GM21825 (cell line): ENCODE measurements around the gene NOXA1.
"Not testable (repeated sequence)": the region's sequence is repeated elsewhere in the genome, so short reads cannot be mapped to it uniquely, and the experiment has no call there.

Experiments
- ATAC-seq: cut with Tn5 transposase; IDR thresholded peaks from one replicate; pipeline ENCODE4 v1.9.1; 2021; ENCODE audit warnings: mild to moderate bottlenecking, moderate library complexity; ENCODE audit not compliant: unreplicated experiment

Gene NOXA1

GRCh38 chr9:137404961-137405567 is 18.1 kb upstream of the NOXA1 start:
- no peak for ATAC-seq

- ATAC-seq = no peak
Measured at GRCh38 chr9:137405677-137406081, 17.5 kb upstream of the NOXA1 start.

GRCh38 chr9:137406085-137406760 is 17.0 kb upstream of the NOXA1 start:
- no peak for ATAC-seq

GRCh38 chr9:137406876-137407589 is 16.2 kb upstream of the NOXA1 start:
- ATAC-seq = no peak

- no peak for ATAC-seq
Measured at GRCh38 chr9:137407590-137408300, 15.4 kb upstream of the NOXA1 start.

GRCh38 chr9:137408651-137409405 is 14.4 kb upstream of the NOXA1 start:
- no peak for ATAC-seq

- ATAC-seq = no peak
Measured at GRCh38 chr9:137409515-137409914, 13.7 kb upstream of the NOXA1 start.

- ATAC-seq = not testable (repeated sequence)
Measured at GRCh38 chr9:137410236-137410890, 12.8 kb upstream of the NOXA1 start.

- no peak for ATAC-seq
Measured at GRCh38 chr9:137410891-137411249, 12.3 kb upstream of the NOXA1 start.

GRCh38 chr9:137411260-137411644 is 11.9 kb upstream of the NOXA1 start:
- no peak for ATAC-seq

GRCh38 chr9:137411645-137412380 is 11.4 kb upstream of the NOXA1 start:
- ATAC-seq = peak; percentile 48

GRCh38 chr9:137412431-137412830 is 10.8 kb upstream of the NOXA1 start:
- no peak for ATAC-seq

- no peak for ATAC-seq
Measured at GRCh38 chr9:137415451-137415850, 7.7 kb upstream of the NOXA1 start.

- ATAC-seq = no peak
Measured at GRCh38 chr9:137416006-137416562, 7.1 kb upstream of the NOXA1 start.

GRCh38 chr9:137416563-137417151 is 6.5 kb upstream of the NOXA1 start:
- ATAC-seq = no peak

GRCh38 chr9:137417161-137418021 is 5.8 kb upstream of the NOXA1 start:
- ATAC-seq = no peak

GRCh38 chr9:137421838-137422603 is 1.2 kb upstream of the NOXA1 start:
- no peak for ATAC-seq
